NCI-H128 (cell line): Measurements from ENCODE around the gene LSG1.

Experiments used
- DNase-seq: peaks from one replicate; lab custom pipeline; 2025; ENCODE audit not compliant: unreplicated experiment; lab: John Stamatoyannopoulos, UW

The LSG1 gene

GRCh38 chr3:194687638-194688199 lies 15.7 kb upstream of the LSG1 start:
- no peak for DNase-seq

- no peak for DNase-seq
Measured at GRCh38 chr3:194686816-194687637, 15.0 kb upstream of the LSG1 start.

- DNase-seq: no peak
Measured at GRCh38 chr3:194686414-194686815, 14.4 kb upstream of the LSG1 start.

GRCh38 chr3:194685718-194686413 lies 13.9 kb upstream of the LSG1 start, which contains the start of gene FAM43A:
Gene FAM43A, plus strand, starts transcription at chr3:194685883. Its CDS starts 944 bp downstream, at chr3:194686827.
- peak; percentile 79 for DNase-seq

GRCh38 chr3:194685065-194685717 lies 13.2 kb upstream of the LSG1 start:
- no peak for DNase-seq

- DNase-seq: no peak
Measured at GRCh38 chr3:194683380-194683779, 11.4 kb upstream of the LSG1 start.

- DNase-seq: peak; percentile 40
Measured at GRCh38 chr3:194682694-194683310, 10.8 kb upstream of the LSG1 start.

GRCh38 chr3:194682189-194682693 lies 10.2 kb upstream of the LSG1 start:
- no peak for DNase-seq

- no peak for DNase-seq
Measured at GRCh38 chr3:194680888-194681615, 9.1 kb upstream of the LSG1 start.

GRCh38 chr3:194676471-194676870 lies 4.5 kb upstream of the LSG1 start:
- no peak for DNase-seq

GRCh38 chr3:194675680-194676079 lies 3.7 kb upstream of the LSG1 start:
- DNase-seq: no peak

- DNase-seq: no peak
Measured at GRCh38 chr3:194675081-194675640, 3.2 kb upstream of the LSG1 start.

GRCh38 chr3:194673761-194674160 lies 1.8 kb upstream of the LSG1 start:
- no peak for DNase-seq

GRCh38 chr3:194672876-194673275 lies 885 bp upstream of the LSG1 start:
- no peak for DNase-seq

- no peak for DNase-seq
Measured at GRCh38 chr3:194671511-194671899, 486 bp downstream of the LSG1 start.

- DNase-seq: no peak
Measured at GRCh38 chr3:194667363-194667762, 4.6 kb downstream of the LSG1 start.

- DNase-seq: no peak
Measured at GRCh38 chr3:194664857-194665256, 7.1 kb downstream of the LSG1 start.

GRCh38 chr3:194661946-194662345 lies 10.0 kb downstream of the LSG1 start:
- DNase-seq: no peak

- no peak for DNase-seq
Measured at GRCh38 chr3:194661374-194661773, 10.6 kb downstream of the LSG1 start.

- DNase-seq: no peak
Measured at GRCh38 chr3:194659778-194660177, 12.2 kb downstream of the LSG1 start.
